HCT116 (cell line): ENCODE results near the gene SH3TC1. TPM values are rescaled to one million over a fixed set of nuclear protein-coding genes. Genes with fewer than 3 reads are reported as not detected.

ENCODE experiments used
- ATAC-seq: fragments of 200-7000 bp; cut with Tn5 transposase; 2 replicates; pipeline ENCODE4 v1.9.1; 2020; ENCODE audit warnings: mild to moderate bottlenecking, moderate library complexity
- BruUV-seq: library from RNA; stranded (reverse); fragments of 400-500 nt; replicated peaks from 2 replicates; lab custom pipeline; 2021; lab: Mats Ljungman, UMichigan
- CTCF ChIA-PET: fragments of 300-600 bp; sonication (Branson Sonifier 250); formaldehyde crosslinking; loops from one replicate; lab custom pipeline; 2021; ENCODE audit warnings: antibody characterized with exemption; lab: Charles Lee
- POLR2A ChIA-PET: fragments of 300-600, 350-600 bp; sonication (Branson Sonifier 250); formaldehyde crosslinking; loops from one replicate; lab custom pipeline; 2021; ENCODE audit warnings: antibody characterized with exemption; lab: Charles Lee
- RAD21 ChIA-PET, 2 experiments: fragments of 300-600 bp; sonication (Branson Sonifier 250); formaldehyde crosslinking; loops; one replicate each; lab custom pipeline; 2023; ENCODE audit warnings: low total read pairs in 2 of 2; ENCODE audit not compliant: uncharacterized antibody in 2 of 2, unreplicated experiment in 2 of 2, low non-redundant PET in 1 of 2; lab: Charles Lee
- DNase-seq: peaks from one replicate; pipeline ENCODE4 v3.0.0-alpha.2; 2010; ENCODE audit warnings: low read depth, low spot score
- H2AFZ ChIP-seq: fragments of 200-600 bp; shearing (Covaris generic), sonication (generic); 2 replicates; pipeline ENCODE4 v1.6.1; 2017; ENCODE audit warnings: low read depth, mixed run types, mixed read lengths, antibody characterized with exemption, low read length; ENCODE audit not compliant: poor library complexity, severe bottlenecking
- H3K27ac ChIP-seq: 2 replicates; pipeline ENCODE4 v1.5.1; 2012; ENCODE audit warnings: low read depth, low read length
- H3K27me3 ChIP-seq: fragments of 200-600 bp; sonication (generic); 2 replicates; pipeline ENCODE4 v1.6.1; 2016; ENCODE audit warnings: mixed run types, low read length, mixed read lengths; ENCODE audit not compliant: insufficient read depth
- H3K36me3 ChIP-seq, 2 experiments: fragments of 200-500 bp in 1 of 2; fragments of 200-600 bp in 1 of 2; sonication (Bioruptor generic) in 1 of 2; sonication (generic) in 1 of 2; 2 replicates each; pipeline versions ENCODE4 v1.5.1 to v1.6.1; 2014 to 2016; ENCODE audit warnings: low read length in 2 of 2, inconsistent platforms in 1 of 2, mixed read lengths in 1 of 2, mixed run types in 1 of 2; ENCODE audit not compliant: insufficient read depth in 2 of 2, control insufficient read depth in 1 of 2
- H3K4me1 ChIP-seq, 2 experiments: fragments of 200-600 bp in 1 of 2; sonication (generic) in 1 of 2; 2 replicates each; pipeline versions ENCODE4 v1.5.1 to v1.6.1; 2012 to 2017; ENCODE audit warnings: low read length in 2 of 2, inconsistent platforms in 1 of 2, mild to moderate bottlenecking in 1 of 2, mixed read lengths in 1 of 2, mixed run types in 1 of 2, moderate library complexity in 1 of 2; ENCODE audit not compliant: insufficient read depth in 2 of 2, control insufficient read depth in 1 of 2
- H3K4me2 ChIP-seq: fragments of 200-600 bp; sonication (generic); 2 replicates; pipeline ENCODE4 v1.6.1; 2017; ENCODE audit warnings: mixed run types, low read length, mixed read lengths
- H3K4me3 ChIP-seq, 2 experiments: fragments of 200-600 bp in 1 of 2; sonication (generic) in 1 of 2; replicated peaks in 1 of 2; 2 replicates each; pipeline ENCODE4 v1.5.1; 2011 to 2016; ENCODE audit warnings: low read length in 2 of 2, control low read depth in 1 of 2, low read depth in 1 of 2, mild to moderate bottlenecking in 1 of 2, mixed read lengths in 1 of 2, mixed run types in 1 of 2
- H3K79me2 ChIP-seq: fragments of 200-600 bp; sonication (generic); 2 replicates; pipeline ENCODE4 v1.6.1; 2017; ENCODE audit warnings: mild to moderate bottlenecking, mixed run types, low read length, moderate library complexity, mixed read lengths; ENCODE audit not compliant: insufficient read depth
- H3K9ac ChIP-seq: fragments of 200-600 bp; sonication (generic); 2 replicates; pipeline ENCODE4 v1.6.1; 2016; ENCODE audit warnings: low read length, mixed read lengths
- H3K9me2 ChIP-seq: fragments of 200-600 bp; sonication (generic), shearing (Covaris generic); 2 replicates; pipeline ENCODE4 v1.6.1; 2017; ENCODE audit warnings: mixed run types, mild to moderate bottlenecking, moderate library complexity; ENCODE audit not compliant: insufficient read depth
- H3K9me3 ChIP-seq, 2 experiments: fragments of 200-500 bp in 1 of 2; fragments of 200-600 bp in 1 of 2; sonication (Bioruptor generic) in 1 of 2; sonication (generic) in 1 of 2; 2 replicates each; pipeline ENCODE4 v1.6.1; 2014 to 2017; ENCODE audit warnings: low read length in 2 of 2, mixed read lengths in 2 of 2, inconsistent platforms in 1 of 2, low read depth in 1 of 2, mild to moderate bottlenecking in 1 of 2, mixed run types in 1 of 2, moderate library complexity in 1 of 2; ENCODE audit not compliant: control insufficient read depth in 1 of 2, insufficient read depth in 1 of 2
- H4K20me1 ChIP-seq: fragments of 200-600 bp; sonication (generic), shearing (Covaris generic); 2 replicates; pipeline ENCODE4 v1.6.1; 2017; ENCODE audit warnings: mixed run types, mild to moderate bottlenecking, moderate library complexity; ENCODE audit not compliant: insufficient read depth
- EGR1 ChIP-seq: IDR thresholded peaks from 2 replicates; pipeline ENCODE4 v1.6.1; 2012; ENCODE audit warnings: low read depth
- FOSL1 ChIP-seq: IDR thresholded peaks from 2 replicates; pipeline ENCODE4 v1.6.1; 2012; ENCODE audit warnings: low read depth
- POLR2A ChIP-seq: IDR thresholded peaks from 2 replicates; pipeline ENCODE4 v1.7.0; 2011; ENCODE audit warnings: borderline replicate concordance; ENCODE audit not compliant: insufficient read depth, insufficient read length; ENCODE audit errors: extremely low read depth
- RAD21 ChIP-seq: IDR thresholded peaks from 2 replicates; pipeline ENCODE4 v1.6.1; 2012; ENCODE audit warnings: low read depth, mild to moderate bottlenecking
- SIN3A ChIP-seq: IDR thresholded peaks from 2 replicates; pipeline ENCODE4 v1.6.1; 2012; ENCODE audit warnings: low read depth
- SP1 ChIP-seq: IDR thresholded peaks from 2 replicates; pipeline ENCODE4 v1.6.1; 2012; ENCODE audit warnings: low read depth
- YY1 ChIP-seq: IDR thresholded peaks from 2 replicates; pipeline ENCODE4 v1.6.1; 2011; ENCODE audit warnings: low read length, low read depth, moderate library complexity, mild to moderate bottlenecking; ENCODE audit not compliant: insufficient replicate concordance; ENCODE audit errors: extremely low read depth
- intact Hi-C: fragments of 100-400 bp; cut with micrococcal nuclease; formaldehyde crosslinking; loops from 2 replicates; pipeline ENCODE4 v1.10.0; 2022
- total RNA-seq: library from RNA; stranded (reverse); gene quantifications from one replicate; pipeline ENCODE4 v1.2.1, GENCODE V29; 2021; ENCODE audit not compliant: unreplicated experiment
- TF ChIP-seq, protein P1 (sequence below), 3 experiments: fragments of 200-600 bp in 1 of 3; sonication (generic) in 1 of 3; IDR thresholded peaks in 2 of 3; conservative IDR thresholded peaks in 1 of 3; 2 replicates each; pipeline ENCODE4 v1.5.1; 2012 to 2017; ENCODE audit warnings: low read depth in 2 of 3, low read length in 2 of 3, antibody characterized with exemption in 1 of 3, borderline replicate concordance in 1 of 3, control low read depth in 1 of 3, mild to moderate bottlenecking in 1 of 3, mixed read lengths in 1 of 3, mixed run types in 1 of 3, moderate library complexity in 1 of 3; ENCODE audit not compliant: insufficient read depth in 1 of 3
- TF ChIP-seq, protein P2 (sequence below): IDR thresholded peaks from 2 replicates; pipeline ENCODE4 v1.6.1; 2012
- TF ChIP-seq, protein P3 (sequence below): IDR thresholded peaks from 2 replicates; pipeline ENCODE4 v1.6.1; 2011; ENCODE audit warnings: mild to moderate bottlenecking, low read length, moderate library complexity; ENCODE audit not compliant: insufficient replicate concordance; ENCODE audit errors: extremely low read depth
- TF ChIP-seq, protein P4 (sequence below): IDR thresholded peaks from 2 replicates; pipeline ENCODE4 v1.6.1; 2012; ENCODE audit warnings: low read depth

Gene SH3TC1
- total RNA-seq, 1 experiment from 2014 or later = 12.5 TPM

DNA sequence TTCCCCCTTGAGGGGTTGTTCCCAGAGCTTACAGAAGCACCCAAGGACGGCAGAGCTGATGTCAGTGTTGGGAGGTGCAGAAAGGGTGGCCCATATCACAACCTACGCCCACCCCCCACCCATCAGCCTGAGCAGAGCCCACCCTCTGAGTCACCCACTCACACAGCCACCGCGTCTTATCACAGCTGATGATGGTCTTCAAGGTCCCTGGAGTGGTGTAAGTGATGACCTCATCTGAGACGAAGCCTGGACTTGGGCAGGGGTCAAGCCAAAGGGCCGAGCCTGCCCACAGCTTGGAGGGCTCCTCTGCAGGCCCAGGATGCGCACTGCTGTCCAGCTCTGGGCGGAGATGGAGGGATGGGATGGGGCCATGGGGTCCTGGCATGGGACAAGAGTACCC, 67.4 kb downstream of the SH3TC1 start:
- Histone ChIP-seq H3K4me2 (no peak overlapping the region), H3K27me3 (no peaks in the 10 kb centered on the region), H2AFZ (no peak overlapping the region), H4K20me1 (no peaks in the 10 kb centered on the region), H3K27ac (no peak overlapping the region), H3K9me3 (no peaks in the 10 kb centered on the region), H3K4me3 (no peak overlapping the region)
- no peak for DNase-seq
- POLR2A ChIA-PET = no interaction called here
- BruUV-seq = no TSS peak
- TF ChIP-seq, protein P1, sequence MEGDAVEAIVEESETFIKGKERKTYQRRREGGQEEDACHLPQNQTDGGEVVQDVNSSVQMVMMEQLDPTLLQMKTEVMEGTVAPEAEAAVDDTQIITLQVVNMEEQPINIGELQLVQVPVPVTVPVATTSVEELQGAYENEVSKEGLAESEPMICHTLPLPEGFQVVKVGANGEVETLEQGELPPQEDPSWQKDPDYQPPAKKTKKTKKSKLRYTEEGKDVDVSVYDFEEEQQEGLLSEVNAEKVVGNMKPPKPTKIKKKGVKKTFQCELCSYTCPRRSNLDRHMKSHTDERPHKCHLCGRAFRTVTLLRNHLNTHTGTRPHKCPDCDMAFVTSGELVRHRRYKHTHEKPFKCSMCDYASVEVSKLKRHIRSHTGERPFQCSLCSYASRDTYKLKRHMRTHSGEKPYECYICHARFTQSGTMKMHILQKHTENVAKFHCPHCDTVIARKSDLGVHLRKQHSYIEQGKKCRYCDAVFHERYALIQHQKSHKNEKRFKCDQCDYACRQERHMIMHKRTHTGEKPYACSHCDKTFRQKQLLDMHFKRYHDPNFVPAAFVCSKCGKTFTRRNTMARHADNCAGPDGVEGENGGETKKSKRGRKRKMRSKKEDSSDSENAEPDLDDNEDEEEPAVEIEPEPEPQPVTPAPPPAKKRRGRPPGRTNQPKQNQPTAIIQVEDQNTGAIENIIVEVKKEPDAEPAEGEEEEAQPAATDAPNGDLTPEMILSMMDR (IDR thresholded peaks at IDR 0.05 in 2 of 3, conservative IDR thresholded peaks at IDR 0.05 in 1 of 3; ENCODE audit: borderline replicate concordance in 1 of 3, insufficient read depth in 1 of 3, low read depth in 2 of 3, low read length in 2 of 3) = no peak
- TF ChIP-seq, protein P2, sequence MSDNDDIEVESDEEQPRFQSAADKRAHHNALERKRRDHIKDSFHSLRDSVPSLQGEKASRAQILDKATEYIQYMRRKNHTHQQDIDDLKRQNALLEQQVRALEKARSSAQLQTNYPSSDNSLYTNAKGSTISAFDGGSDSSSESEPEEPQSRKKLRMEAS = no peak
- no peak for TF ChIP-seq POLR2A
- TF ChIP-seq SIN3A = no peak
- TF ChIP-seq, protein P3, sequence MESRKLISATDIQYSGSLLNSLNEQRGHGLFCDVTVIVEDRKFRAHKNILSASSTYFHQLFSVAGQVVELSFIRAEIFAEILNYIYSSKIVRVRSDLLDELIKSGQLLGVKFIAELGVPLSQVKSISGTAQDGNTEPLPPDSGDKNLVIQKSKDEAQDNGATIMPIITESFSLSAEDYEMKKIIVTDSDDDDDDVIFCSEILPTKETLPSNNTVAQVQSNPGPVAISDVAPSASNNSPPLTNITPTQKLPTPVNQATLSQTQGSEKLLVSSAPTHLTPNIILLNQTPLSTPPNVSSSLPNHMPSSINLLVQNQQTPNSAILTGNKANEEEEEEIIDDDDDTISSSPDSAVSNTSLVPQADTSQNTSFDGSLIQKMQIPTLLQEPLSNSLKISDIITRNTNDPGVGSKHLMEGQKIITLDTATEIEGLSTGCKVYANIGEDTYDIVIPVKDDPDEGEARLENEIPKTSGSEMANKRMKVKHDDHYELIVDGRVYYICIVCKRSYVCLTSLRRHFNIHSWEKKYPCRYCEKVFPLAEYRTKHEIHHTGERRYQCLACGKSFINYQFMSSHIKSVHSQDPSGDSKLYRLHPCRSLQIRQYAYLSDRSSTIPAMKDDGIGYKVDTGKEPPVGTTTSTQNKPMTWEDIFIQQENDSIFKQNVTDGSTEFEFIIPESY = no peak
- TF ChIP-seq RAD21 = no peak
- no peak for TF ChIP-seq YY1
- TF ChIP-seq EGR1 = no peak
- TF ChIP-seq FOSL1 = no peak
- no peak for TF ChIP-seq SP1
- TF ChIP-seq, protein P4, sequence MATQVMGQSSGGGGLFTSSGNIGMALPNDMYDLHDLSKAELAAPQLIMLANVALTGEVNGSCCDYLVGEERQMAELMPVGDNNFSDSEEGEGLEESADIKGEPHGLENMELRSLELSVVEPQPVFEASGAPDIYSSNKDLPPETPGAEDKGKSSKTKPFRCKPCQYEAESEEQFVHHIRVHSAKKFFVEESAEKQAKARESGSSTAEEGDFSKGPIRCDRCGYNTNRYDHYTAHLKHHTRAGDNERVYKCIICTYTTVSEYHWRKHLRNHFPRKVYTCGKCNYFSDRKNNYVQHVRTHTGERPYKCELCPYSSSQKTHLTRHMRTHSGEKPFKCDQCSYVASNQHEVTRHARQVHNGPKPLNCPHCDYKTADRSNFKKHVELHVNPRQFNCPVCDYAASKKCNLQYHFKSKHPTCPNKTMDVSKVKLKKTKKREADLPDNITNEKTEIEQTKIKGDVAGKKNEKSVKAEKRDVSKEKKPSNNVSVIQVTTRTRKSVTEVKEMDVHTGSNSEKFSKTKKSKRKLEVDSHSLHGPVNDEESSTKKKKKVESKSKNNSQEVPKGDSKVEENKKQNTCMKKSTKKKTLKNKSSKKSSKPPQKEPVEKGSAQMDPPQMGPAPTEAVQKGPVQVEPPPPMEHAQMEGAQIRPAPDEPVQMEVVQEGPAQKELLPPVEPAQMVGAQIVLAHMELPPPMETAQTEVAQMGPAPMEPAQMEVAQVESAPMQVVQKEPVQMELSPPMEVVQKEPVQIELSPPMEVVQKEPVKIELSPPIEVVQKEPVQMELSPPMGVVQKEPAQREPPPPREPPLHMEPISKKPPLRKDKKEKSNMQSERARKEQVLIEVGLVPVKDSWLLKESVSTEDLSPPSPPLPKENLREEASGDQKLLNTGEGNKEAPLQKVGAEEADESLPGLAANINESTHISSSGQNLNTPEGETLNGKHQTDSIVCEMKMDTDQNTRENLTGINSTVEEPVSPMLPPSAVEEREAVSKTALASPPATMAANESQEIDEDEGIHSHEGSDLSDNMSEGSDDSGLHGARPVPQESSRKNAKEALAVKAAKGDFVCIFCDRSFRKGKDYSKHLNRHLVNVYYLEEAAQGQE = no peak
- TF ChIP-seq, all 23 proteins: peak for 0
- no peaks in the 10 kb centered on the region for H3K4me1 ChIP-seq
- H3K79me2 ChIP-seq = no peaks in the 10 kb centered on the region
- H3K9me2 ChIP-seq = no peaks in the 10 kb centered on the region
- ATAC-seq = no peak
- RAD21 ChIA-PET = interaction anchor here (0.9 to 1.9 kb wide), 5 partner anchors 24 to 141 kb away, joined by 3 to 7 read pairs (median 3); no protein-coding TSS in a partner anchor
- CTCF ChIA-PET = interaction anchor here (1.2 to 3.5 kb wide), 7 partner anchors 9 to 162 kb away, joined by 4 to 34 read pairs (median 6); no protein-coding TSS in a partner anchor
- intact Hi-C loops = no loop called here
- H3K36me3 ChIP-seq = no peaks in the 10 kb centered on the region
- H3K9ac ChIP-seq = no peak overlapping the region
